Endothelial cell of umbilical vein (primary cell): ENCODE data around the gene ZNF491. TPM values are rescaled to one million over a fixed set of nuclear protein-coding genes. Genes with fewer than 3 reads are reported as not detected.
"Not testable (repeated sequence)": the region's sequence is repeated elsewhere in the genome, so short reads cannot be mapped to it uniquely, and the experiment has no call there.

Source experiments
- BruUV-seq: library from RNA; stranded (reverse); fragments of 400-500 nt; replicated peaks from 2 replicates; lab custom pipeline; 2021; lab: Mats Ljungman, UMichigan
- CTCF ChIA-PET: fragments of 300-600, 350-600 bp; sonication (Branson Sonifier 250); formaldehyde crosslinking; loops from one replicate; lab custom pipeline; 2021; ENCODE audit warnings: antibody characterized with exemption, inconsistent platforms; lab: Charles Lee
- POLR2A ChIA-PET: fragments of 300-600, 350-600 bp; sonication (Branson Sonifier 250); formaldehyde crosslinking; loops from one replicate; lab custom pipeline; 2021; ENCODE audit warnings: antibody characterized with exemption, inconsistent platforms; lab: Charles Lee
- DNase-seq: peaks from one replicate; pipeline ENCODE4 v3.0.0-alpha.2; 2011; ENCODE audit warnings: low read depth, low spot score
- FAIRE-seq: peaks from 2 replicates; lab custom pipeline; 2011; peaks lifted over from hg19 to GRCh38; lab: Jason Lieb, UNC
- H2AFZ ChIP-seq: 2 replicates; pipeline ENCODE4 v1.6.0; 2012; ENCODE audit warnings: low read depth, low read length, control low read depth, inconsistent platforms
- H3K27ac ChIP-seq: 2 replicates; pipeline ENCODE4 v1.5.1; 2011; ENCODE audit warnings: low read depth, mild to moderate bottlenecking, control low read depth, low read length, moderate library complexity; ENCODE audit not compliant: insufficient read depth
- H3K27me3 ChIP-seq, 2 experiments: 2 replicates each; pipeline versions ENCODE4 v1.6.0 to v1.6.1; 2011; ENCODE audit warnings: low read length in 2 of 2, mixed read lengths in 1 of 2; ENCODE audit not compliant: control insufficient read depth in 2 of 2, insufficient read depth in 2 of 2
- H3K36me3 ChIP-seq, 2 experiments: 2 replicates in 1 of 2; 3 replicates in 1 of 2; pipeline ENCODE4 v1.5.1; 2011; ENCODE audit warnings: low read length in 2 of 2, mild to moderate bottlenecking in 1 of 2, moderate library complexity in 1 of 2; ENCODE audit not compliant: control insufficient read depth in 2 of 2, insufficient read depth in 2 of 2; ENCODE audit errors: extremely low read depth in 1 of 2
- H3K4me1 ChIP-seq: 3 replicates; pipeline ENCODE4 v1.5.1; 2011; ENCODE audit warnings: mild to moderate bottlenecking, low read length; ENCODE audit not compliant: control insufficient read depth, insufficient read depth; ENCODE audit errors: extremely low read depth
- H3K4me2 ChIP-seq: 2 replicates; pipeline ENCODE4 v1.6.1; 2011; ENCODE audit warnings: low read length, control low read depth, mixed read lengths; ENCODE audit not compliant: insufficient read depth
- H3K4me3 ChIP-seq, 3 experiments: fragments of 200-600 bp in 1 of 3; sonication (generic), shearing (Covaris generic) in 1 of 3; replicated peaks in 1 of 3; 2 replicates each; pipeline ENCODE4 v1.5.1; 2011 to 2016; ENCODE audit warnings: control low read depth in 3 of 3, low read length in 3 of 3, mild to moderate bottlenecking in 2 of 3, inconsistent platforms in 1 of 3, low read depth in 1 of 3, moderate library complexity in 1 of 3; ENCODE audit not compliant: insufficient read depth in 1 of 3
- H3K79me2 ChIP-seq: 2 replicates; pipeline ENCODE4 v1.6.0; 2012; ENCODE audit warnings: low read length, inconsistent platforms; ENCODE audit not compliant: control insufficient read depth, insufficient read depth
- H3K9ac ChIP-seq: replicated peaks from 2 replicates; pipeline ENCODE3; 2011; ENCODE audit warnings: low read length, control low read depth; ENCODE audit not compliant: insufficient read depth; ENCODE audit errors: extremely low read depth
- H3K9me1 ChIP-seq: replicated peaks from 3 replicates; pipeline ENCODE4 v1.6.0; 2011; ENCODE audit warnings: mild to moderate bottlenecking, low read length; ENCODE audit not compliant: control insufficient read depth, insufficient read depth; ENCODE audit errors: extremely low read depth
- H3K9me3 ChIP-seq: replicated peaks from 2 replicates; pipeline ENCODE4 v1.5.1; 2012; ENCODE audit warnings: low read length, inconsistent platforms; ENCODE audit not compliant: control insufficient read depth, insufficient read depth
- H4K20me1 ChIP-seq: replicated peaks from 2 replicates; pipeline ENCODE3; 2011; ENCODE audit warnings: mild to moderate bottlenecking, low read length; ENCODE audit not compliant: control insufficient read depth, insufficient read depth; ENCODE audit errors: extremely low read depth
- EZH2 ChIP-seq: IDR thresholded peaks from 2 replicates; pipeline ENCODE4 v1.6.1; 2012; ENCODE audit warnings: borderline replicate concordance, low read depth, mild to moderate bottlenecking, moderate library complexity, low read length, inconsistent platforms; ENCODE audit not compliant: severe bottlenecking
- FOS ChIP-seq: IDR thresholded peaks from 2 replicates; pipeline ENCODE4 v1.6.1; 2011; ENCODE audit warnings: mild to moderate bottlenecking, low read length, moderate library complexity, borderline replicate concordance; ENCODE audit not compliant: insufficient read depth
- GATA2 ChIP-seq: IDR thresholded peaks from 2 replicates; pipeline ENCODE4 v1.7.0; 2011; ENCODE audit warnings: low read depth, mild to moderate bottlenecking, moderate library complexity, mixed read lengths, low read length; ENCODE audit not compliant: insufficient read length, insufficient read depth
- JUN ChIP-seq: IDR thresholded peaks from 2 replicates; pipeline ENCODE4 v1.6.1; 2011; ENCODE audit warnings: borderline replicate concordance, low read depth; ENCODE audit not compliant: insufficient read length, insufficient read depth
- MYC ChIP-seq: IDR thresholded peaks from one replicate; pipeline ENCODE4 v1.6.1; 2011; ENCODE audit warnings: mild to moderate bottlenecking, low read depth, low read length
- POLR2A ChIP-seq: IDR thresholded peaks from 2 replicates; pipeline ENCODE4 v1.6.1; 2012; ENCODE audit warnings: low read depth, mild to moderate bottlenecking, control low read depth, low read length
- POLR2AphosphoS5 ChIP-seq: IDR thresholded peaks from 2 replicates; pipeline ENCODE4 v1.6.1; 2012; ENCODE audit warnings: low read depth, mild to moderate bottlenecking, control low read depth, low read length, moderate library complexity; ENCODE audit not compliant: insufficient read depth
- dilution Hi-C: fragments of 300-500 bp; cut with MboI; formaldehyde crosslinking; loops from one replicate; pipeline ENCODE4 v1.15.0; 2019; ENCODE audit warnings: low sequenced_read_pairs; ENCODE audit not compliant: extremely low pct_ligation_motif_present
- intact Hi-C: fragments of 100-400 bp; cut with micrococcal nuclease; formaldehyde crosslinking; loops from one replicate; pipeline ENCODE4 v1.10.0; 2022
- polyA plus RNA-seq, 4 experiments: library from polyadenylated mRNA; depleted of rRNA in 3 of 4; stranded (reverse) in 3 of 4; unstranded in 1 of 4; fragments of >200 nt; gene quantifications; 2 replicates each; pipeline versions ENCODE4 v1.2.1 to v1.2.3, GENCODE V29; 2011 to 2012; ENCODE audit warnings: missing spikeins in 1 of 4
- total RNA-seq: library from RNA; stranded (reverse); gene quantifications from 2 replicates; pipeline ENCODE4 v1.2.3, GENCODE V29; 2021
- TF ChIP-seq, protein P1 (sequence below): IDR thresholded peaks from 2 replicates; pipeline ENCODE4 v1.6.1; 2011; ENCODE audit not compliant: insufficient read depth, insufficient read length
- TF ChIP-seq, protein P2 (sequence below), 2 donors: IDR thresholded peaks; 1 replicate in 1 of 2; 2 replicates in 1 of 2; pipeline ENCODE4 v1.5.1; 2011; ENCODE audit warnings: low read length in 2 of 2, mild to moderate bottlenecking in 2 of 2, moderate library complexity in 2 of 2, control low read depth in 1 of 2, inconsistent platforms in 1 of 2, low read depth in 1 of 2; ENCODE audit not compliant: insufficient read depth in 1 of 2; ENCODE audit errors: extremely low read depth in 1 of 2

The ZNF491 gene
- total and polyA plus RNA-seq, 2 donors (not counting 3 experiments of a cell fraction or from before 2014, with no cell fraction given), result 0.55 to 1.1 TPM

DNA sequence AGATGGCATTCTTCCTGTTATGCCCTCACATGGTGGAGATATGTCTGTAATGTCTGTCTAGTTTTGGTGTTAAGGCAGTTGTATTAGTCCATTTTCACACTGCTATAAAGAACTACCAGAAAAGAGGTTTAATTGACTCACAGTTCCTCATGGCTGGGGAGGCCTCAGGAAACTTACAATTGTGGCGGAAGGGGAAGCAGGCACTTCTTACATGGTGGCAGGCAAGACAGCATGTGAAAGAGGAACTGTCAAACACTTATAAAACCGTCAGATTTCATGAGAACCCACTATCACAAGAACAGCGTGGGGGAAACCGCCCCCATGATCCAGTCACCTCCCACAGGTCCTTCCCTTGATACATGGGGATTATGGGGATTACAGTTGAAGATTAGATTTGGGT lies 28.3 kb upstream of the ZNF491 start:
- FAIRE-seq (no peak), DNase-seq (no peak)
- no peak overlapping the region for H2AFZ ChIP-seq
- ChIA-PET CTCF (no interaction called here), POLR2A (no interaction called here)
- H3K9ac ChIP-seq, result no peak overlapping the region
- no peaks in the 10 kb centered on the region for H3K27me3 ChIP-seq
- no peak for TF ChIP-seq POLR2A
- TF ChIP-seq EZH2, result no peak
- TF ChIP-seq FOS, result no peak
- TF ChIP-seq GATA2, result no peak
- TF ChIP-seq, protein P1, sequence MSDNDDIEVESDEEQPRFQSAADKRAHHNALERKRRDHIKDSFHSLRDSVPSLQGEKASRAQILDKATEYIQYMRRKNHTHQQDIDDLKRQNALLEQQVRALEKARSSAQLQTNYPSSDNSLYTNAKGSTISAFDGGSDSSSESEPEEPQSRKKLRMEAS, result no peak
- TF ChIP-seq POLR2AphosphoS5, result no peak
- TF ChIP-seq, protein P2, sequence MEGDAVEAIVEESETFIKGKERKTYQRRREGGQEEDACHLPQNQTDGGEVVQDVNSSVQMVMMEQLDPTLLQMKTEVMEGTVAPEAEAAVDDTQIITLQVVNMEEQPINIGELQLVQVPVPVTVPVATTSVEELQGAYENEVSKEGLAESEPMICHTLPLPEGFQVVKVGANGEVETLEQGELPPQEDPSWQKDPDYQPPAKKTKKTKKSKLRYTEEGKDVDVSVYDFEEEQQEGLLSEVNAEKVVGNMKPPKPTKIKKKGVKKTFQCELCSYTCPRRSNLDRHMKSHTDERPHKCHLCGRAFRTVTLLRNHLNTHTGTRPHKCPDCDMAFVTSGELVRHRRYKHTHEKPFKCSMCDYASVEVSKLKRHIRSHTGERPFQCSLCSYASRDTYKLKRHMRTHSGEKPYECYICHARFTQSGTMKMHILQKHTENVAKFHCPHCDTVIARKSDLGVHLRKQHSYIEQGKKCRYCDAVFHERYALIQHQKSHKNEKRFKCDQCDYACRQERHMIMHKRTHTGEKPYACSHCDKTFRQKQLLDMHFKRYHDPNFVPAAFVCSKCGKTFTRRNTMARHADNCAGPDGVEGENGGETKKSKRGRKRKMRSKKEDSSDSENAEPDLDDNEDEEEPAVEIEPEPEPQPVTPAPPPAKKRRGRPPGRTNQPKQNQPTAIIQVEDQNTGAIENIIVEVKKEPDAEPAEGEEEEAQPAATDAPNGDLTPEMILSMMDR (IDR thresholded peaks at IDR 0.05; ENCODE audit: extremely low read depth in 1 of 2, insufficient read depth in 1 of 2, low read depth in 1 of 2, low read length in 2 of 2), result no peak
- no peak for TF ChIP-seq MYC
- TF ChIP-seq JUN, result no peak
- H3K4me2 ChIP-seq, result no peak overlapping the region
- no TSS peak for BruUV-seq
- dilution Hi-C loops (no loop called here), intact Hi-C loops (no loop called here)
- H3K4me1 ChIP-seq, result peaks cover 6% of the 10 kb centered on the region
- no peak overlapping the region for H3K4me3 ChIP-seq
- no peaks in the 10 kb centered on the region for H3K9me3 ChIP-seq
- H3K27ac ChIP-seq, result no peak overlapping the region
- H4K20me1 ChIP-seq, result no peaks in the 10 kb centered on the region
- no peaks in the 10 kb centered on the region for H3K36me3 ChIP-seq
- no peaks in the 10 kb centered on the region for H3K9me1 ChIP-seq
- no peaks in the 10 kb centered on the region for H3K79me2 ChIP-seq

GRCh38 chr19:11771520-11771919 lies 26.8 kb upstream of the ZNF491 start:
- H3K27ac ChIP-seq, H3K9ac ChIP-seq, H3K4me1 ChIP-seq, H3K4me3 ChIP-seq, CTCF ChIA-PET, DNase-seq, intact Hi-C loops, FAIRE-seq, dilution Hi-C loops, H3K27me3 ChIP-seq, H3K36me3 ChIP-seq, H2AFZ ChIP-seq, BruUV-seq, H3K9me1 ChIP-seq, H3K4me2 ChIP-seq, H3K79me2 ChIP-seq, H4K20me1 ChIP-seq, POLR2A ChIA-PET, H3K9me3 ChIP-seq: not testable (repeated sequence)

DNA sequence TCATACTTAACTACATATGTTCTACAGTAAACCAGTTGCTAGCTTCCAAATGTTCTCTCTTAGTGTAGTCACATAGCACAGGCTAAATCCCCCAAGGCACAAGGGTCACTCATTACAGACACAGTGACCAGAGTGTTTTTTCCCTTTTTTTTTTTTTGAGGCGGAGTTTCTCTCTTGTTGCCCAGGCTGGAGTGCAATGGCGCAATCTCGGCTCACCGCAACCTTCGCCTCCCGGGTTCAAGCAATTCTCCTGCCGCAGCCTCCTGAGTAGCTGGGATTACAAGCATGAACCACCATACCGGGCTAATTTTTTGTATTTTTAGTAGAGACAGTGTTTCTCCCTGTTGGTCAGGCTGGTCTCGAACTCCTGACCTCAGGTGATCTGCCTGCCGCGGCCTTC lies 21.7 kb upstream of the ZNF491 start:
- H2AFZ ChIP-seq, intact Hi-C loops, H3K27me3 ChIP-seq, H3K4me1 ChIP-seq, H3K4me2 ChIP-seq, H4K20me1 ChIP-seq, dilution Hi-C loops, H3K9ac ChIP-seq, DNase-seq, H3K9me1 ChIP-seq, BruUV-seq, H3K27ac ChIP-seq, H3K79me2 ChIP-seq, CTCF ChIA-PET, FAIRE-seq, POLR2A ChIA-PET, H3K4me3 ChIP-seq: not testable (repeated sequence)
- Histone ChIP-seq H3K36me3 (peaks cover 10 to 13% of the 10 kb centered on the region in 2 experiments), H3K9me3 (peaks cover 20% of the 10 kb centered on the region)
